PC-9 (cell line): Measurements from ENCODE around the gene TMPRSS4.

ENCODE experiments used
- CTCF ChIP-seq: fragments of 200-600 bp; sonication (generic); conservative IDR thresholded peaks from 2 replicates; pipeline ENCODE4 v1.6.1; 2017; ENCODE audit warnings: mixed run types, antibody characterized with exemption, mild to moderate bottlenecking, moderate library complexity
- EZH2 ChIP-seq: fragments of 200-600 bp; sonication (generic); IDR thresholded peaks from 2 replicates; pipeline ENCODE4 v1.8.0; 2017; ENCODE audit warnings: antibody characterized with exemption, low read depth

GRCh38 chr11:118080296-118080695, 3.4 kb downstream of the TMPRSS4 start:
- TF ChIP-seq CTCF = no peak
- TF ChIP-seq EZH2 = no peak
